Germinal center (tissue), 1 donor: ENCODE results near the gene FXYD5.
"Not testable (repeated sequence)": the region's sequence is repeated elsewhere in the genome, so short reads cannot be mapped to it uniquely, and the experiment has no call there.

ENCODE experiments used
- DNase-seq: peaks from one replicate; pipeline ENCODE4 v3.0.0; 2012; ENCODE audit warnings: mixed read lengths, low spot score

Gene FXYD5

DNA sequence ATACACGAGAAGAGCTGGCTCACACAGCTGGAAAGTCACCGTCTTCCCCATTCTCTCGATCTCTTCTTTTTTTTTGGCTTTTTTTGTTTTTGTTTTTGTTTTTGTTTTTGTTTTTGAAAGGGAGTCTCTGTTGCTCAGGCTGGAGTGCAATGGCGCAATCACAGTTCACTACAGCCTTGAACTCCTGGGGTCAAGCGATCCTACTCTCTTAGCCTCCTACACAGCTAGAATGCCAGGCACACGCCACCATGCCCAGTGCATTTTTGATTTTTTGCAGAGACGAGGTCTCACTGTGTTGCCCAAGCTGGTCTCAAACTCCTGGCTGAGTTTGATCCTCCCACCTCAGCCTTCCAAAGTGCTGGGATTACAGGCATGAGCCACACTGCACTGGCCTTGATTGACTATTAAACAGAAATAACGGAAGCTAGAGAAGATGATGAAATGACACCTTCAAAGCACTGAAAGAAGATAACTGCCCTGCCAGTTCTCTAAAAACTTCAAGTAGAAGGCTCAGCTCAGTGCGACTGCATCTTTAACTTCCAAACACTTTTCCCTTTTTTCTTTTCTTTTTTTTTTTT is 34.9 kb upstream of the FXYD5 start:
- no peak for DNase-seq

GRCh38 chr19:35120492-35120891 is 34.0 kb upstream of the FXYD5 start:
- no peak for DNase-seq

- DNase-seq: no peak
Measured at GRCh38 chr19:35120898-35121297, 33.6 kb upstream of the FXYD5 start.

GRCh38 chr19:35122687-35123551 is 31.6 kb upstream of the FXYD5 start:
- DNase-seq: no peak

GRCh38 chr19:35123573-35123972 is 31.0 kb upstream of the FXYD5 start:
- DNase-seq: no peak

GRCh38 chr19:35124098-35125060 is 30.2 kb upstream of the FXYD5 start:
- DNase-seq: peak; percentile 95

DNA sequence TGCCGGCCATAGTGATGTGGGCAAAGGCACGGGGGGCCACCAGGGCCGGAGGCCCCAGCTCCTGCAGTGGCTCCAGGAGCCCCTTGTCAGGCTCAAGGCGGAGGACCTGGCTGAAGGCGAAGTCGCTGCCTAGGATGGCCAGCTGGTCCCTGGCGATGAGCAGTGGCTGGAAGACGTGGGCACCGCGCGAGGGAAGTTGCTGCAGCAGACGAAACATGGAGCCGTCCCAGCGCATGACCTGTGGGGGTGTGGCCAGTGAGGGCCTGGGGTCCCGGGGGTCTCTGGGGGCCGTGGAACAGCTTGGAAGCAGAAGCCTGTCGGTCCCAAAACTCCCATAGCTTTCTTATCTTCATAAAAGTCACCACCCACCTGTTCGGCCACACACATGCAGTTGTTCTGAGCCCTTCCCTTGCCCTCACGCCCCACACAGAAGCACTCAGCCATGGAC is 29.2 kb upstream of the FXYD5 start:
- no peak for DNase-seq

DNA sequence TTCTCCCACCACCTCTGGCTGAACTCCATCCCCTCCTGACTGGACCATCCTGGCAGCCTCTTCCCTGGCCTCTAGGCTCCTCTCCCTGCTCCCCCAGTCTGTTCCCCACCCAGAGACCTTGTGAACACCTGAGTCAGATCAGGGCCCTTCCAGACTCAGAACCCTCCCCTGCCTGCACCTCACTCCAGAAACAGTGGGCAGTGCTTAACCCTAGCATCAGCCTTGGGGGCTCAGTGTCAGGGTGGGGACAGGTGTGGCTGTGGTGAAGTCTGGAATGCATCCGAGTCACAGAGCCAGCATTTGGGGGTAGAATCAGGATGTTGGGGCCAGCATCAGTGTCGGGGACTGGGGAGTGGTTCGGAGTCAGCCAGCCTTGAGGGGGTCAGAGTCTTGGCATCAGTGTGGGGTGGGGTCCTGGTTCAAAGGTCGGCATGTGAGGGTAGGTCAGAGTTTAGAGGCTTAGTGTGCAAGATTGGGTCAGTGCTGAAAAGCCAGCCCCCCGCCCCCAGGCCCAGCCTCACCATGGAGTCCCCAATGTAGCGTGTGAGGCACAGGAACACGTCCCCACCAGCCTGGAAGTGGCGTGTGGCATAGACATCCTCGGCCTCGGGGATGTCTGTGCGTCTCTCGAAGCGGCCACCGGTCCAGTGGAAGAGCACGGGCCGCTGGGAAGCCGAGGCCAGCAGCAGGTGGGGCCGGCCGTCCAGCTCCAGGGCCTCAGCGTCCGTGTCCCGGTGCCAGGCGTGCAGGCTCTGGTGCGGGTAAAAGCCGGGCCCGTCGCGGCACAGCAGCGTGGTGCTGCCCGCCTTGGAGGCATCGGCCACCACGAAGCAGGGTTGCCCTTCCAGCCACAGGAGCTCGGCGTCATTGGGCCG is 28.5 kb upstream of the FXYD5 start:
- no peak for DNase-seq

GRCh38 chr19:35126624-35126959 is 27.9 kb upstream of the FXYD5 start:
- DNase-seq: no peak

- DNase-seq: no peak
Measured at GRCh38 chr19:35127871-35128270, 26.7 kb upstream of the FXYD5 start.

DNA sequence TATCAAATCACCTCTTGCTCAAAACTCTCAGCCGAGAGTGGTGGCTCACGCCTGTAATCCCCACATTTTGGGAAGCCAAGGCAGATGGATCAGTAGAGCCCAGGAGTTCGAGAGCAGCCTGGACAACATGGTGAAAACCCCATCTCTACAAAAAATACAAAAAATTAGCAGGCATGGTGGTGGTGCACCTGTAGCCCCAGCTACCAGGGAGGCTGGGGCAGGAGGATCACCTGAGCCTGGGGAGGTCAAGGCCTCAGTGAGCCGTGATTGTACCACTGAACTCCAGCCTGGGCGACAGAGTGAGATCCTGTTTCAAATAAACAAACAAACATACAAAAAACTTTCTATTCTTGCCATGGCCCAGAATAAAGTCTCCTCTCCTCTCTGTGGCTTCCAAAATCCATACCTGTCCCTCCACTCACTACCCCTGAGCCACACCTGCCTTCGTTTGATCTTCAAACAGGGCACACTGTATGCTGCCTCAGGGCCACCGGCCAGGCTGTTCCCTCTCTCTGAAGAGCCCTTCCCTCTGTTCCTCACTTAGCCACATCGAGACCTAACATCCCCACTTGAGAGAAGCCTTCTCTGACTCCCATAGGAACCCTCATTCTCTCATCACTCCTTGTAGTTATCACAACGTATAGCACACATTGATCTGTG is 26.0 kb upstream of the FXYD5 start:
- no peak for DNase-seq

DNA sequence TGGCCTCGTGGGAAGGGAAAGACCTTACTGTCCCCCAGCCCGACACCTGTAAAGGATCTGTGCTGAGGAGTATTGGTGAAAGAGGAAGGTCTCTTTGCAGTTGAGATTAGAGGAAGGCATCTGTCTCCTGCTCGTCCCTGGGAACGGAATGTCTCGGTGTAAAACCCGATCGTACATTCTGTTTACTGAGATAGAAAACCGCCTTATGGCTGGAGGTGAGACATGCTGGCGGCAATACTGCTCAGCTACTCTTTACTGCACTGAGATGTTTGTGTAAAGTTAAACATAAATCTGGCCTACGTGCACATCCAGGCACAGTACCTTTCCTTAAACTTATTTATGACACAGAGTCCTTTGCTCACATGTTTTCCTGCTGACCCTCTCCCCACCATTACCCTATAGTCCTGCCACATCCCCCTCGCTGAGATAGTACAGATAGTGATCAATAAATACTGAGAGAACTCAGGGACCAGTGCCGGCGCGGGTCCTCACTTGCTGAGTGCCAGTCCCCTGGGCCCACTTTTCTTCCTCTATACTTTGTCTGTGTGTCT is 24.7 kb upstream of the FXYD5 start:
- DNase-seq: not testable (repeated sequence)

- DNase-seq: no peak
Measured at GRCh38 chr19:35130761-35131720, 23.5 kb upstream of the FXYD5 start.

- no peak for DNase-seq
Measured at GRCh38 chr19:35132254-35132653, 22.3 kb upstream of the FXYD5 start.

GRCh38 chr19:35133826-35134225 is 20.7 kb upstream of the FXYD5 start:
- no peak for DNase-seq

DNA sequence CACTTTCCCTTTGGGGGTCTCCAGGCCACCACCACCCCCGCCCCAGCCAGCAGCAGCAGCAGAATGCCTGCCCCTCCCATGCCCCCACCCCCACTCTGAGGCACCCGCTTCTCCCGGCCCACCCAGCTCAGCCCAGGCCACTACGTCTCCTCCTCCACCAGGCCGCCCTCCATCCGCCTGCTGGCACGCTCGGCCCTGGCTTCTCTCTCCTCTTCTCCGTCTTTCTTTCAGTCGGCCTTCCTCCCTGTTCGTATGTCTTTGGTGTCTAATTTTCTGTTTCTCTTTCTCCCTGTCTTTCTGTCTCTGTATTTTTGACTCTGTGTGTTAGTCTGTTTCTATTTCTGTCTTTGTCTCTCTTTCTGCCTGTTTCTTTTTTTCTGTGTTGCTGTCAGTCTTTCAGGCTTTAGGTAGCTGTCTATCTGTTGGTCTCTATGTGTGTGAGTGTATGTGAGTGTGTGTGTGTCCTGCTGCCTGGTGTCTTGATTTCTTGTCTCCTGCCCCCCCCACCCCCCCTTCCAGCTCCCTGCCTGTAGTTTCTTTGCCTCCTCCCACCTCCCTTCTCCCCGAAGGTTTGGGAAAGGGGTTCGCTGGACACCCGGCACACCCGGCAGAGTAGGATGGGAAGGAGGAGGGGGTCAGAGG is 19.8 kb upstream of the FXYD5 start, which contains the start of gene LGI4:
Gene LGI4 (minus strand): TSS at position 459 of the 642 bp plus-strand sequence. CDS start 379 bp downstream, at position 80.
- no peak for DNase-seq

GRCh38 chr19:35135389-35135909 is 19.1 kb upstream of the FXYD5 start:
- peak; percentile 89 for DNase-seq

DNA sequence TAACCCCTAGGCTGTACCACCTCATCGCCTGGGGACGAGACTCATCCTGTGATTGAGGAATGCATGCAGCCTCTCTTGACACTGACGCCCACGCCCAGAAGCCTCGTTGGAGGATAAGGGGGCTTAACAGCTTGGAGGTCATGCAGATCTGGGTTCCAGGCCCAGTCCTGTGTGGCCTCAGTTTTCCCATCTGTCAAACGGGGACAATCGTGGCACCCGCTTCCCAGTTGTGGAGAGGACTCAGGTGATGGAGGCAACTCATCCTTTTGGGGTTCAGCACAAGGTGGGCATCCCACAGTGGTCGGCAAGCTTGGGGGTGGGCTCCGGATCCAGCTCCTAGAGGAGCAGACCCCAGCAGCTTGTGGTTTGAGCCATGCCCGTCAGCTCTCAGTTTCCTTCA is 18.3 kb upstream of the FXYD5 start:
- DNase-seq: no peak
